WTC11 (cell line): ENCODE results near the gene FAM13A. TPM values are rescaled to one million over a fixed set of nuclear protein-coding genes. Genes with fewer than 3 reads are reported as not detected.

Source experiments
- ATAC-seq: fragments of 200-7000 bp; cut with Tn5 transposase; 2 replicates; pipeline ENCODE4 v1.10.0; 2021; ENCODE audit warnings: mild to moderate bottlenecking, moderate library complexity
- CTCF ChIA-PET: fragments of 300-600 bp; sonication (Branson Sonifier 250); formaldehyde crosslinking; loops from one replicate; lab custom pipeline; 2021; ENCODE audit warnings: antibody characterized with exemption; lab: Charles Lee
- POLR2A ChIA-PET: fragments of 350-600 bp; sonication (Branson Sonifier 250); formaldehyde crosslinking; loops from one replicate; lab custom pipeline; 2021; ENCODE audit warnings: antibody characterized with exemption; lab: Charles Lee
- DNase-seq: peaks from one replicate; pipeline ENCODE4 v3.0.0; 2021; ENCODE audit warnings: low spot score
- H3K27ac Mint-ChIP-seq: 2 replicates; pipeline ENCODE4 v1.8.0; 2021; ENCODE audit warnings: mixed read lengths
- H3K27me3 Mint-ChIP-seq: 2 replicates; pipeline ENCODE4 v1.8.0; 2021; ENCODE audit warnings: low read depth, mild to moderate bottlenecking, moderate library complexity, mixed read lengths
- H3K36me3 Mint-ChIP-seq: 2 replicates; pipeline ENCODE4 v1.8.0; 2021; ENCODE audit warnings: mixed read lengths
- H3K4me1 Mint-ChIP-seq: 2 replicates; pipeline ENCODE4 v1.8.0; 2022; ENCODE audit warnings: mixed read lengths
- H3K4me3 Mint-ChIP-seq: 2 replicates; pipeline ENCODE4 v1.8.0; 2021; ENCODE audit warnings: mild to moderate bottlenecking, moderate library complexity, mixed read lengths
- H3K9me3 Mint-ChIP-seq: 2 replicates; pipeline ENCODE4 v1.8.0; 2021; ENCODE audit warnings: mixed read lengths
- ARID4B ChIP-seq: sonication (generic); formaldehyde crosslinking; IDR thresholded peaks from 2 replicates; pipeline ENCODE4 v1.8.0; 2023; ENCODE audit warnings: missing genetic modification reagents, mild to moderate bottlenecking, borderline replicate concordance
- CDX4 ChIP-seq: fragments of 250-450 bp; sonication (Bioruptor Pico); IDR thresholded peaks from 2 replicates; pipeline ENCODE4 v1.9.0; 2021; ENCODE audit warnings: moderate library complexity, mild to moderate bottlenecking, inconsistent platforms, borderline replicate concordance
- CREM ChIP-seq: sonication (generic); formaldehyde crosslinking; IDR thresholded peaks from 2 replicates; pipeline ENCODE4 v1.8.1; 2022; ENCODE audit warnings: mild to moderate bottlenecking, missing genetic modification reagents, moderate library complexity
- CTCF ChIP-seq: fragments of 200-600 bp; IDR thresholded peaks from 2 replicates; pipeline ENCODE4 v1.8.0; 2022; ENCODE audit warnings: antibody characterized with exemption
- IRF1 ChIP-seq: sonication (generic); formaldehyde crosslinking; IDR thresholded peaks from 2 replicates; pipeline ENCODE4 v1.8.0; 2023; ENCODE audit warnings: missing genetic modification reagents
- JAZF1 ChIP-seq: fragments of 250-450 bp; sonication (Bioruptor Pico); IDR thresholded peaks from 2 replicates; pipeline ENCODE4 v1.9.0; 2021; ENCODE audit warnings: moderate library complexity, mild to moderate bottlenecking, inconsistent platforms
- MLX ChIP-seq: sonication (generic); formaldehyde crosslinking; IDR thresholded peaks from 2 replicates; pipeline ENCODE4 v1.8.1; 2023; ENCODE audit warnings: mild to moderate bottlenecking, missing genetic modification reagents, moderate library complexity
- NFYB ChIP-seq: sonication (generic); formaldehyde crosslinking; conservative IDR thresholded peaks from 2 replicates; pipeline ENCODE4 v1.8.0; 2022; ENCODE audit warnings: low read depth, missing genetic modification reagents
- NR1H2 ChIP-seq: sonication (generic); formaldehyde crosslinking; IDR thresholded peaks from 2 replicates; pipeline ENCODE4 v1.9.0; 2021; ENCODE audit warnings: mild to moderate bottlenecking, moderate library complexity, missing genetic modification reagents
- NR3C1 ChIP-seq: sonication (generic); formaldehyde crosslinking; conservative IDR thresholded peaks from 2 replicates; pipeline ENCODE4 v1.8.1; 2023; ENCODE audit warnings: low read depth, mild to moderate bottlenecking, missing genetic modification reagents
- RELA ChIP-seq: sonication (generic); formaldehyde crosslinking; IDR thresholded peaks from 2 replicates; pipeline ENCODE4 v1.8.1; 2022; ENCODE audit warnings: missing genetic modification reagents, mild to moderate bottlenecking, borderline replicate concordance
- TEAD1 ChIP-seq: sonication (generic); formaldehyde crosslinking; IDR thresholded peaks from 2 replicates; pipeline ENCODE4 v1.8.0; 2022; ENCODE audit warnings: mild to moderate bottlenecking, missing genetic modification reagents
- USF2 ChIP-seq: sonication (generic); formaldehyde crosslinking; IDR thresholded peaks from 2 replicates; pipeline ENCODE4 v1.8.1; 2023; ENCODE audit warnings: mild to moderate bottlenecking, missing genetic modification reagents, moderate library complexity
- ZBTB21 ChIP-seq: sonication (generic); formaldehyde crosslinking; IDR thresholded peaks from 2 replicates; pipeline ENCODE4 v1.8.1; 2023; ENCODE audit warnings: mild to moderate bottlenecking, missing genetic modification reagents, borderline replicate concordance
- ZNF138 ChIP-seq: sonication (generic); formaldehyde crosslinking; conservative IDR thresholded peaks from 2 replicates; pipeline ENCODE4 v1.8.1; 2022; ENCODE audit warnings: mild to moderate bottlenecking, moderate library complexity, missing genetic modification reagents
- ZNF317 ChIP-seq: sonication (generic); formaldehyde crosslinking; IDR thresholded peaks from 2 replicates; pipeline ENCODE4 v1.8.1; 2023; ENCODE audit warnings: low read depth, mild to moderate bottlenecking, moderate library complexity, missing genetic modification reagents, borderline replicate concordance
- ZNF396 ChIP-seq: fragments of 250-450 bp; sonication (Bioruptor Pico); IDR thresholded peaks from 2 replicates; pipeline ENCODE4 v1.8.0; 2021; ENCODE audit warnings: mild to moderate bottlenecking, moderate library complexity, borderline replicate concordance
- ZNF423 ChIP-seq: fragments of 250-450 bp; sonication (Bioruptor Pico); IDR thresholded peaks from 2 replicates; pipeline ENCODE4 v2.1.2; 2022; ENCODE audit warnings: mild to moderate bottlenecking, moderate library complexity
- total RNA-seq: library from RNA; stranded (reverse); gene quantifications from 3 replicates; pipeline ENCODE4 v1.2.3, GENCODE V29; 2021
- TF ChIP-seq, protein P1 (sequence below): sonication (generic); formaldehyde crosslinking; IDR thresholded peaks from 2 replicates; pipeline ENCODE4 v1.8.0; 2023; ENCODE audit warnings: mild to moderate bottlenecking, missing genetic modification reagents
- TF ChIP-seq, protein P2 (sequence below): sonication (generic); formaldehyde crosslinking; IDR thresholded peaks from 2 replicates; pipeline ENCODE4 v1.8.1; 2022; ENCODE audit warnings: low read depth, mild to moderate bottlenecking, moderate library complexity, missing genetic modification reagents, borderline replicate concordance

The FAM13A gene
- total RNA-seq, 1 experiment from 2014 or later: 14.6 TPM

DNA sequence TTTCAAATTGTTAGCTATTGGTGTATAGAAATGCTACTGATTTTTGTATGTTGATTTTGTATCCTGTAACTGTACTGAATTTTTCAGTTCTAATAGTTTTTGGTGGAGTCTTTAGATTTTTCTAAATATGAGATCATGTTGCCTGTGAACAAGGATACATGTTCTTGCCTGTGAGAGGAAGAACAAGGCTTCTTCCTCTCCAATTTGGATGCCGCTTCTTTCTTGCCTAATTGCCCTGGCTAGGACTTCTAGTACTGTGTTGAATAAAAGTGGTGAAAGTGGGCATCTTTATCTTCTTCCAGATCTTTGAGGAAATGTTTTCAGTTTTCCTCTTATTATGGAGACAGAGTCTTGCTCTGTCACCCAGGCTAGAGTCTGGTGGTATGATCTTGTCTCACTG, 343.2 kb downstream of the FAM13A start:
- peaks cover 3% of the 10 kb centered on the region; the same call in 1 of the 2 replicates for H3K27me3 Mint-ChIP-seq

DNA sequence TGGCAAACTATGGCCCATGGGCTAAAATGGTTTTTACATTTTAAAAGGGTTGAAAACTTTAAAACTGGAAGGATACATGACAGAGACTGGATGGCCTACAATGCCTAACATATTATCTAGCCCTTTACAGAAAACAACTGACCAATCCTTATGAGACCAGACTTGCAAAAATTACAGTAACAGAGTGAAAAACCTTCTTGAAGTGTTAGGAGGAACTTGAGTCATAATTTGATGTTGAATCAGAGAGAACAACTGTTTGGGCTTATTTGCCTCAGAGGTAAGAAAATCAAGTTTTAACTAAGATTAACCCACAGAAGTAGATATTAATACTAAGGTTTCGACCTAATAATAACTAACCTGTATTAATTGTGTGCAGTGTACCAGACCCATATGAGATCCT, 347.0 kb downstream of the FAM13A start:
- CTCF ChIA-PET: no interaction called here
- ATAC-seq (no peak), DNase-seq (no peak)
- Mint-ChIP-seq H3K4me1 (peaks cover 2% of the 10 kb centered on the region; the same call in 1 of the 2 replicates), H3K4me3 (no peak overlapping the region), H3K27ac (no peak overlapping the region), H3K36me3 (peaks cover 3% of the 10 kb centered on the region; the same call in 1 of the 2 replicates), H3K27me3 (no peaks in the 10 kb centered on the region), H3K9me3 (peaks cover 5% of the 10 kb centered on the region)
- POLR2A ChIA-PET: no interaction called here
- TF ChIP-seq CTCF (no peak), IRF1 (CRISPR knock-in tag) (no peak), ZBTB21 (CRISPR knock-in tag) (no peak), ZNF317 (CRISPR knock-in tag) (no peak), ZNF396 (CRISPR knock-in tag) (no peak), USF2 (no peak), NFYB (CRISPR knock-in tag) (no peak), RELA (CRISPR knock-in tag) (no peak), CDX4 (CRISPR knock-in tag) (no peak)
- TF ChIP-seq, protein P1, sequence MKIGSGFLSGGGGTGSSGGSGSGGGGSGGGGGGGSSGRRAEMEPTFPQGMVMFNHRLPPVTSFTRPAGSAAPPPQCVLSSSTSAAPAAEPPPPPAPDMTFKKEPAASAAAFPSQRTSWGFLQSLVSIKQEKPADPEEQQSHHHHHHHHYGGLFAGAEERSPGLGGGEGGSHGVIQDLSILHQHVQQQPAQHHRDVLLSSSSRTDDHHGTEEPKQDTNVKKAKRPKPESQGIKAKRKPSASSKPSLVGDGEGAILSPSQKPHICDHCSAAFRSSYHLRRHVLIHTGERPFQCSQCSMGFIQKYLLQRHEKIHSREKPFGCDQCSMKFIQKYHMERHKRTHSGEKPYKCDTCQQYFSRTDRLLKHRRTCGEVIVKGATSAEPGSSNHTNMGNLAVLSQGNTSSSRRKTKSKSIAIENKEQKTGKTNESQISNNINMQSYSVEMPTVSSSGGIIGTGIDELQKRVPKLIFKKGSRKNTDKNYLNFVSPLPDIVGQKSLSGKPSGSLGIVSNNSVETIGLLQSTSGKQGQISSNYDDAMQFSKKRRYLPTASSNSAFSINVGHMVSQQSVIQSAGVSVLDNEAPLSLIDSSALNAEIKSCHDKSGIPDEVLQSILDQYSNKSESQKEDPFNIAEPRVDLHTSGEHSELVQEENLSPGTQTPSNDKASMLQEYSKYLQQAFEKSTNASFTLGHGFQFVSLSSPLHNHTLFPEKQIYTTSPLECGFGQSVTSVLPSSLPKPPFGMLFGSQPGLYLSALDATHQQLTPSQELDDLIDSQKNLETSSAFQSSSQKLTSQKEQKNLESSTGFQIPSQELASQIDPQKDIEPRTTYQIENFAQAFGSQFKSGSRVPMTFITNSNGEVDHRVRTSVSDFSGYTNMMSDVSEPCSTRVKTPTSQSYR (CRISPR knock-in tag): no peak

More for the DNA sequence above, 343.2 kb downstream of the FAM13A start:
- ChIA-PET POLR2A (no interaction called here), CTCF (no interaction called here)
- Mint-ChIP-seq H3K4me3 (no peak overlapping the region), H3K27ac (no peak overlapping the region), H3K36me3 (peaks cover 25% of the 10 kb centered on the region), H3K9me3 (peaks cover 28% of the 10 kb centered on the region), H3K4me1 (no peaks in the 10 kb centered on the region)
- no peak for DNase-seq
- TF ChIP-seq TEAD1 (CRISPR knock-in tag) (no peak), ZNF423 (CRISPR knock-in tag) (no peak), MLX (CRISPR knock-in tag) (no peak), JAZF1 (CRISPR knock-in tag) (no peak), ZNF138 (no peak), NR3C1 (CRISPR knock-in tag) (no peak), CREM (CRISPR knock-in tag) (no peak), ARID4B (no peak), NR1H2 (CRISPR knock-in tag) (no peak)
- TF ChIP-seq, protein P2, sequence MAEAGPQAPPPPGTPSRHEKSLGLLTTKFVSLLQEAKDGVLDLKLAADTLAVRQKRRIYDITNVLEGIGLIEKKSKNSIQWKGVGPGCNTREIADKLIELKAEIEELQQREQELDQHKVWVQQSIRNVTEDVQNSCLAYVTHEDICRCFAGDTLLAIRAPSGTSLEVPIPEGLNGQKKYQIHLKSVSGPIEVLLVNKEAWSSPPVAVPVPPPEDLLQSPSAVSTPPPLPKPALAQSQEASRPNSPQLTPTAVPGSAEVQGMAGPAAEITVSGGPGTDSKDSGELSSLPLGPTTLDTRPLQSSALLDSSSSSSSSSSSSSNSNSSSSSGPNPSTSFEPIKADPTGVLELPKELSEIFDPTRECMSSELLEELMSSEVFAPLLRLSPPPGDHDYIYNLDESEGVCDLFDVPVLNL (CRISPR knock-in tag): no peak
- no peak for ATAC-seq
